GM18502 (cell line): ENCODE data around the gene C8G.

ENCODE experiments used
- ATAC-seq: cut with Tn5 transposase; IDR thresholded peaks from one replicate; pipeline ENCODE4 v1.9.1; 2021; ENCODE audit warnings: mild to moderate bottlenecking; ENCODE audit not compliant: unreplicated experiment, poor library complexity

Gene C8G

GRCh38 chr9:136979769-136980587 is 34.9 kb downstream of the C8G start:
- ATAC-seq, result no peak

- no peak for ATAC-seq
Observed at GRCh38 chr9:136980669-136981478, 35.8 kb downstream of the C8G start.

GRCh38 chr9:136981588-136982231 is 36.7 kb downstream of the C8G start:
- no peak for ATAC-seq

- ATAC-seq, result no peak
Observed at GRCh38 chr9:136982232-136983051, 37.4 kb downstream of the C8G start, which contains the start of gene LCNL1. TSS of gene LCNL1 (plus strand) at chr9:136982993. CDS start at chr9:136983587, 594 bp downstream.

GRCh38 chr9:136983167-136983566 is 38.1 kb downstream of the C8G start:
- no peak for ATAC-seq

- ATAC-seq, result no peak
Observed at GRCh38 chr9:136983656-136984314, 38.7 kb downstream of the C8G start.

GRCh38 chr9:136984464-136985026 is 39.5 kb downstream of the C8G start:
- ATAC-seq, result no peak

GRCh38 chr9:136985027-136985602 is 40.1 kb downstream of the C8G start:
- ATAC-seq, result no peak

GRCh38 chr9:136985853-136986252 is 40.8 kb downstream of the C8G start:
- ATAC-seq, result no peak

GRCh38 chr9:136988872-136989271 is 43.8 kb downstream of the C8G start:
- no peak for ATAC-seq

- no peak for ATAC-seq
Observed at GRCh38 chr9:136990242-136990911, 45.3 kb downstream of the C8G start.

GRCh38 chr9:136991993-136992818 is 47.2 kb downstream of the C8G start, which contains the start of gene PAXX:
TSS of gene PAXX (plus strand) at chr9:136992422. CDS start at chr9:136992444, 22 bp downstream.
- peak; percentile 85 for ATAC-seq

GRCh38 chr9:136992819-136993369 is 47.9 kb downstream of the C8G start:
- ATAC-seq, result no peak

- no peak for ATAC-seq
Observed at GRCh38 chr9:136994180-136994887, 49.3 kb downstream of the C8G start.

- ATAC-seq, result no peak
Observed at GRCh38 chr9:136994888-136995230, 49.8 kb downstream of the C8G start.

- no peak for ATAC-seq
Observed at GRCh38 chr9:136995362-136995761, 50.3 kb downstream of the C8G start.
